Keratinocyte (primary cell): ENCODE results near the gene ZZZ3.

Experiments
- CTCF ChIP-seq, 3 experiments: IDR thresholded peaks in 1 of 3; conservative IDR thresholded peaks in 1 of 3; optimal IDR thresholded peaks in 1 of 3; 2 replicates in 2 of 3; 3 replicates in 1 of 3; pipeline versions ENCODE3 to v1.5.1; 2011; ENCODE audit warnings: low read length in 3 of 3, mild to moderate bottlenecking in 3 of 3, moderate library complexity in 2 of 3, control low read depth in 1 of 3, inconsistent platforms in 1 of 3; ENCODE audit not compliant: insufficient read depth in 2 of 3; ENCODE audit errors: extremely low read depth in 1 of 3
- EZH2 ChIP-seq: IDR thresholded peaks from one replicate; pipeline ENCODE4 v1.6.1; 2012; ENCODE audit warnings: inconsistent platforms, mild to moderate bottlenecking, low read length, moderate library complexity

- TF ChIP-seq CTCF (optimal IDR thresholded peaks at IDR 0.05 in 1 of 3, IDR thresholded peaks at IDR 0.05 in 1 of 3, conservative IDR thresholded peaks at IDR 0.05 in 1 of 3; ENCODE audit: extremely low read depth in 1 of 3, insufficient read depth in 2 of 3, low read length in 3 of 3) (no peak), EZH2 (no peak)
Measured at GRCh38 chr1:77697441-77697840, 15.0 kb upstream of the ZZZ3 start.
